CD4-positive, alpha-beta T cell (primary cell): ENCODE measurements around the gene CHD2. TPM values are rescaled to one million over a fixed set of nuclear protein-coding genes. Genes with fewer than 3 reads are reported as not detected.
A peak's percentile ranks its signal among the peaks of the same experiment; 100 is the strongest.

Experiments used
- ATAC-seq: fragments of 200-7000 bp; cut with Tn5 transposase; one replicate; pipeline ENCODE4 v1.10.0; 2022; ENCODE audit warnings: mild to moderate bottlenecking; ENCODE audit not compliant: poor library complexity
- CTCF ChIA-PET: fragments of 350-600 bp; sonication (Branson Sonifier 250); formaldehyde crosslinking; loops from one replicate; lab custom pipeline; 2021; ENCODE audit warnings: antibody characterized with exemption, inconsistent platforms; lab: Charles Lee
- POLR2A ChIA-PET: fragments of 350-600 bp; sonication (Branson Sonifier 250); formaldehyde crosslinking; loops from one replicate; lab custom pipeline; 2021; ENCODE audit warnings: antibody characterized with exemption, inconsistent platforms; lab: Charles Lee
- DNase-seq, 14 experiments: peaks; one replicate each; pipeline ENCODE4 v3.0.0-alpha.2; 2013 to 2020; ENCODE audit warnings: mixed read lengths in 2 of 14
- H3K27ac ChIP-seq, 2 donors: one replicate each; pipeline versions ENCODE4 v1.5.1 to v1.7.0; 2013; ENCODE audit warnings: low read length in 2 of 2, low read depth in 1 of 2, mild to moderate bottlenecking in 1 of 2
- H3K27me3 ChIP-seq, 2 experiments: 1 replicate in 1 of 2; 2 replicates in 1 of 2; pipeline versions ENCODE4 v1.6.1 to v1.7.0; 2013; ENCODE audit warnings: low read length in 2 of 2, control low read depth in 1 of 2, mild to moderate bottlenecking in 1 of 2, moderate library complexity in 1 of 2; ENCODE audit not compliant: insufficient read depth in 2 of 2, control insufficient read depth in 1 of 2
- H3K36me3 ChIP-seq: one replicate; pipeline ENCODE4 v1.6.1; 2013; ENCODE audit warnings: low read length, control low read depth; ENCODE audit not compliant: insufficient read depth
- H3K4me1 ChIP-seq: one replicate; pipeline ENCODE4 v1.6.1; 2013; ENCODE audit warnings: low read length, control low read depth; ENCODE audit not compliant: insufficient read depth
- H3K4me3 ChIP-seq: one replicate; pipeline ENCODE4 v1.5.1; 2013; ENCODE audit warnings: mild to moderate bottlenecking, low read length, moderate library complexity
- H3K9me3 ChIP-seq, 2 experiments: 1 replicate in 1 of 2; 2 replicates in 1 of 2; pipeline versions ENCODE4 v1.6.1 to v1.7.0; 2013; ENCODE audit warnings: low read length in 2 of 2, mild to moderate bottlenecking in 2 of 2, control low read depth in 1 of 2, moderate library complexity in 1 of 2; ENCODE audit not compliant: control insufficient read depth in 1 of 2, insufficient read depth in 1 of 2
- H3K27ac Mint-ChIP-seq: one replicate; pipeline ENCODE4 v1.8.0; 2020; ENCODE audit warnings: mixed read lengths
- H3K27me3 Mint-ChIP-seq: one replicate; pipeline ENCODE4 v1.8.0; 2021; ENCODE audit warnings: mixed read lengths
- H3K36me3 Mint-ChIP-seq: one replicate; pipeline ENCODE4 v1.8.0; 2021; ENCODE audit warnings: low read depth, mixed read lengths
- H3K4me1 Mint-ChIP-seq: one replicate; pipeline ENCODE4 v1.8.0; 2021; ENCODE audit warnings: low read depth, mixed read lengths
- H3K4me3 Mint-ChIP-seq: one replicate; pipeline ENCODE4 v1.8.0; 2020; ENCODE audit warnings: mild to moderate bottlenecking, mixed read lengths
- H3K9me3 Mint-ChIP-seq: one replicate; pipeline ENCODE4 v1.8.0; 2020; ENCODE audit warnings: mixed read lengths
- intact Hi-C, 2 experiments: fragments of 100-400 bp; cut with DNase I in 1 of 2; cut with micrococcal nuclease in 1 of 2; formaldehyde crosslinking; loops; one replicate each; pipeline versions ENCODE4 v1.15.1 to v1.9.0; 2023 to 2025; cut with DNase I, micrococcal nuclease
- total RNA-seq, 174 experiments: library from RNA in 2 of 174; stranded (reverse) in 2 of 174; gene quantifications; one replicate each; pipeline ENCODE4 v1.2.3 and lab custom pipeline; 2021 to 2026
- TF ChIP-seq, protein P1 (sequence below): fragments of 200-600 bp; IDR thresholded peaks from one replicate; pipeline ENCODE4 v1.8.0; 2022; ENCODE audit warnings: antibody characterized with exemption, mild to moderate bottlenecking

CHD2 gene
- total RNA-seq, 2 experiments from 2014 or later = 615 to 660 TPM

DNA sequence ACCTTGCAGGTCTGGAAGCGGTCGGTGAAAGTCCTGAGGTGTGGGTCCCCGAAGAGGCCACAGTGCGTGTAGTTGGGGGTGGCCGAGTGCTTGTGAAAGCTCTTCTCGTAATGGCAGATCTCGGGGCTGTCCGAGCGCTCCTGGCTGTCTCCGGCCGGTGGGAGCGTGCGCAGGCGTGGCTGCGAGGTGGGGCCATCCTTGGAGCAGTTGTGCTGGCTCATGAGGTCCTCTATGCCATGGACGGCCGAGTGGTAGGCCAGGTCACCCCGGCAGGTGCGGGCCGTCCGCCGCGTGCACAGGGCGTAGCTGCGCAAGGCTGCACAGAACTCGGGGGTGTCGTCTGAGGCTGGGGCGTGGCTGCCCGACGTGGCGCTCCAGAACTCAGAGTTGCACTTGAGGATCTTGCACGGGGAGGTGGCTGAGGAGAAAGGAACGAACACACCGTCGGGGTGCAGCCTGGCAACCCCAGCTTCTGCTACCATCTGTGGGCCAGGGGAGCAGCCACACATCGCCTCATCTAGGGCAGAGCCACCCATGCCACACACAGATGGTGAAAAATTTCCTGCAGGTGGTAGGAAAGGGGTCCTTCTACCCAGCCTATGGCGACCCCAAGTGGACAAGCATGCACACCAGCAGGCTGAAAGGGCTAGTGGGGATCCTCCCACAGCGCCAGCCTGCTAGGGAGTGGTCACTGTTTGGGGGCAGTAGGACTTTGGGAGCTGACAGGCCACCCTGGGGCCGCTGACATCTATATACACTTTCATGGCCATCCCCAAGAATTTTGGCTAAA, 152.2 kb downstream of the CHD2 start:
- no peaks in the 10 kb centered on the region for H3K27me3 Mint-ChIP-seq
- Histone ChIP-seq H3K4me3 (no peak overlapping the region), H3K27ac (no peak overlapping the region), H3K36me3 (no peaks in the 10 kb centered on the region), H3K4me1 (peaks cover 21% of the 10 kb centered on the region), H3K9me3 (no peaks in the 10 kb centered on the region), H3K27me3 (no peaks in the 10 kb centered on the region)
- ATAC-seq (no peak), DNase-seq (peak in 2 of 14 experiments; percentile 27 to 30)
- peaks cover 19% of the 10 kb centered on the region for H3K4me1 Mint-ChIP-seq
- intact Hi-C loops = no loop called here
- ChIA-PET CTCF (no interaction called here), POLR2A (no interaction called here)
- no peaks in the 10 kb centered on the region for H3K36me3 Mint-ChIP-seq
- no peaks in the 10 kb centered on the region for H3K9me3 Mint-ChIP-seq
- H3K4me3 Mint-ChIP-seq = no peak overlapping the region
- H3K27ac Mint-ChIP-seq = no peak overlapping the region
- TF ChIP-seq, protein P1, sequence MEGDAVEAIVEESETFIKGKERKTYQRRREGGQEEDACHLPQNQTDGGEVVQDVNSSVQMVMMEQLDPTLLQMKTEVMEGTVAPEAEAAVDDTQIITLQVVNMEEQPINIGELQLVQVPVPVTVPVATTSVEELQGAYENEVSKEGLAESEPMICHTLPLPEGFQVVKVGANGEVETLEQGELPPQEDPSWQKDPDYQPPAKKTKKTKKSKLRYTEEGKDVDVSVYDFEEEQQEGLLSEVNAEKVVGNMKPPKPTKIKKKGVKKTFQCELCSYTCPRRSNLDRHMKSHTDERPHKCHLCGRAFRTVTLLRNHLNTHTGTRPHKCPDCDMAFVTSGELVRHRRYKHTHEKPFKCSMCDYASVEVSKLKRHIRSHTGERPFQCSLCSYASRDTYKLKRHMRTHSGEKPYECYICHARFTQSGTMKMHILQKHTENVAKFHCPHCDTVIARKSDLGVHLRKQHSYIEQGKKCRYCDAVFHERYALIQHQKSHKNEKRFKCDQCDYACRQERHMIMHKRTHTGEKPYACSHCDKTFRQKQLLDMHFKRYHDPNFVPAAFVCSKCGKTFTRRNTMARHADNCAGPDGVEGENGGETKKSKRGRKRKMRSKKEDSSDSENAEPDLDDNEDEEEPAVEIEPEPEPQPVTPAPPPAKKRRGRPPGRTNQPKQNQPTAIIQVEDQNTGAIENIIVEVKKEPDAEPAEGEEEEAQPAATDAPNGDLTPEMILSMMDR = peak; percentile 15

DNA sequence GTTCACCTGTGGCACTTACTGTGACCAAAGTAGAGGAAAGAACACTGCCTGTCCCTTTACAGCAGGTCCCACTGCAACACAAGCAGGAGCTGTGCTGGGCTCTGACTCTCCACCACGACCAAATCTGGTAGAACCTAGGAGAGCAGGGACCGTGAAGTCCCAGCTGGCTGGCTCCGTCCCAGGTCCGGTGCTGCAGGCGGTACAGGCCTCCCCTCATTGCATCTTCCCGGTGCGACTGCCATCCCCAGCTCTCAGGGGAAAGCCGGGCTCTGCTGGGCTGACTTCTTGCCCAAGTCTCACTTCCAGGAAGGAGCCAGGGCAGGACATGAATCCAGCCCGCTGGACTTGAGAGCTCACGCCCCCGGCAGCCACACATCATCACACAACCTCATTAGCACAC, 155.1 kb downstream of the CHD2 start:
- Mint-ChIP-seq H3K4me1 (no peaks in the 10 kb centered on the region), H3K36me3 (no peaks in the 10 kb centered on the region), H3K27me3 (no peaks in the 10 kb centered on the region), H3K4me3 (no peak overlapping the region), H3K27ac (no peak overlapping the region), H3K9me3 (no peaks in the 10 kb centered on the region)
- Histone ChIP-seq H3K36me3 (no peaks in the 10 kb centered on the region), H3K27me3 (no peaks in the 10 kb centered on the region), H3K27ac (no peak overlapping the region), H3K4me1 (no peaks in the 10 kb centered on the region), H3K9me3 (no peaks in the 10 kb centered on the region), H3K4me3 (no peak overlapping the region)
- intact Hi-C loops = no loop called here
- ATAC-seq (no peak), DNase-seq (no peak)
- TF ChIP-seq, protein P1 = no peak
- ChIA-PET CTCF (no interaction called here), POLR2A (no interaction called here)

DNA sequence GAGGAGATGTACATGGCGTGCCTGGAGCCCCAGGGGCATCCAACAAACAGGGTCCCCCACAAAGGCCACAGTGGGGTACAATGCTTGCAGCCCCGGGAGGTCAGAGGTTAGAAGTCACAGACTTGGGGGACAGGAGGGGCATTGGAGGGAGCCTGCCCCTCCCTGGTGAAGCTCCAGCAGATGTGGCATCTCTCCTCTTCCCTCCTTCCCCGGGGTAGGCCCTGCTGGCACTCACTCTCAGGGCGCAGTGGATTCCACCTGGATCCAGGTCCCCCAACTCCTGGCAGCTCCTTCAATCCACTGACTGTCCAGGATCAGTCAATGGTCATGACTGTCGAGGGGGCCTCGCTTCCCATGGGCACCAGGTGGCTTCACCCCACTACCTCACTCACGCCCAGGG, 156.7 kb downstream of the CHD2 start:
- POLR2A ChIA-PET = no interaction called here
- H3K4me1 Mint-ChIP-seq = no peaks in the 10 kb centered on the region
- Histone ChIP-seq H3K36me3 (no peaks in the 10 kb centered on the region), H3K27me3 (no peaks in the 10 kb centered on the region), H3K4me3 (no peak overlapping the region), H3K9me3 (no peaks in the 10 kb centered on the region), H3K4me1 (no peaks in the 10 kb centered on the region), H3K27ac (no peak overlapping the region)
- ATAC-seq = no peak
- DNase-seq = no peak
- CTCF ChIA-PET = no interaction called here
- no peaks in the 10 kb centered on the region for H3K27me3 Mint-ChIP-seq
- intact Hi-C loops = no loop called here
- H3K9me3 Mint-ChIP-seq = no peaks in the 10 kb centered on the region
- no peaks in the 10 kb centered on the region for H3K36me3 Mint-ChIP-seq
- H3K4me3 Mint-ChIP-seq = no peak overlapping the region
- TF ChIP-seq, protein P1 = no peak
- H3K27ac Mint-ChIP-seq = no peak overlapping the region
